ENCODE measurements around the gene TOM1L2.

- TF ChIP-seq YY1 (IDR thresholded peaks at IDR 0.05; ENCODE audit: low read depth) (no peak), EP300 (IDR thresholded peaks at IDR 0.05; ENCODE audit: borderline replicate concordance) (no peak), CEBPB (IDR thresholded peaks at IDR 0.05) (no peak), CREB1 (IDR thresholded peaks at IDR 0.05; ENCODE audit: low read depth) (no peak), TAF1 (IDR thresholded peaks at IDR 0.05; ENCODE audit: low read depth) (no peak), NFIC (IDR thresholded peaks at IDR 0.05) (no peak), TEAD4 (IDR thresholded peaks at IDR 0.05) (no peak), ZBTB7A (IDR thresholded peaks at IDR 0.05; ENCODE audit: low read depth) (no peak), FOXM1 (IDR thresholded peaks at IDR 0.05; ENCODE audit: borderline replicate concordance, low read depth) (no peak), RAD21 (IDR thresholded peaks at IDR 0.05; ENCODE audit: low read depth) (no peak)
- TF ChIP-seq, protein P1, sequence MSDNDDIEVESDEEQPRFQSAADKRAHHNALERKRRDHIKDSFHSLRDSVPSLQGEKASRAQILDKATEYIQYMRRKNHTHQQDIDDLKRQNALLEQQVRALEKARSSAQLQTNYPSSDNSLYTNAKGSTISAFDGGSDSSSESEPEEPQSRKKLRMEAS (IDR thresholded peaks at IDR 0.05), result no peak
- TF ChIP-seq, protein P2, sequence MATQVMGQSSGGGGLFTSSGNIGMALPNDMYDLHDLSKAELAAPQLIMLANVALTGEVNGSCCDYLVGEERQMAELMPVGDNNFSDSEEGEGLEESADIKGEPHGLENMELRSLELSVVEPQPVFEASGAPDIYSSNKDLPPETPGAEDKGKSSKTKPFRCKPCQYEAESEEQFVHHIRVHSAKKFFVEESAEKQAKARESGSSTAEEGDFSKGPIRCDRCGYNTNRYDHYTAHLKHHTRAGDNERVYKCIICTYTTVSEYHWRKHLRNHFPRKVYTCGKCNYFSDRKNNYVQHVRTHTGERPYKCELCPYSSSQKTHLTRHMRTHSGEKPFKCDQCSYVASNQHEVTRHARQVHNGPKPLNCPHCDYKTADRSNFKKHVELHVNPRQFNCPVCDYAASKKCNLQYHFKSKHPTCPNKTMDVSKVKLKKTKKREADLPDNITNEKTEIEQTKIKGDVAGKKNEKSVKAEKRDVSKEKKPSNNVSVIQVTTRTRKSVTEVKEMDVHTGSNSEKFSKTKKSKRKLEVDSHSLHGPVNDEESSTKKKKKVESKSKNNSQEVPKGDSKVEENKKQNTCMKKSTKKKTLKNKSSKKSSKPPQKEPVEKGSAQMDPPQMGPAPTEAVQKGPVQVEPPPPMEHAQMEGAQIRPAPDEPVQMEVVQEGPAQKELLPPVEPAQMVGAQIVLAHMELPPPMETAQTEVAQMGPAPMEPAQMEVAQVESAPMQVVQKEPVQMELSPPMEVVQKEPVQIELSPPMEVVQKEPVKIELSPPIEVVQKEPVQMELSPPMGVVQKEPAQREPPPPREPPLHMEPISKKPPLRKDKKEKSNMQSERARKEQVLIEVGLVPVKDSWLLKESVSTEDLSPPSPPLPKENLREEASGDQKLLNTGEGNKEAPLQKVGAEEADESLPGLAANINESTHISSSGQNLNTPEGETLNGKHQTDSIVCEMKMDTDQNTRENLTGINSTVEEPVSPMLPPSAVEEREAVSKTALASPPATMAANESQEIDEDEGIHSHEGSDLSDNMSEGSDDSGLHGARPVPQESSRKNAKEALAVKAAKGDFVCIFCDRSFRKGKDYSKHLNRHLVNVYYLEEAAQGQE (IDR thresholded peaks at IDR 0.05; ENCODE audit: low read depth), result no peak
- TF ChIP-seq, protein P3, sequence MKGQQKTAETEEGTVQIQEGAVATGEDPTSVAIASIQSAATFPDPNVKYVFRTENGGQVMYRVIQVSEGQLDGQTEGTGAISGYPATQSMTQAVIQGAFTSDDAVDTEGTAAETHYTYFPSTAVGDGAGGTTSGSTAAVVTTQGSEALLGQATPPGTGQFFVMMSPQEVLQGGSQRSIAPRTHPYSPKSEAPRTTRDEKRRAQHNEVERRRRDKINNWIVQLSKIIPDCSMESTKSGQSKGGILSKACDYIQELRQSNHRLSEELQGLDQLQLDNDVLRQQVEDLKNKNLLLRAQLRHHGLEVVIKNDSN (IDR thresholded peaks at IDR 0.05), result no peak
These were observed 14.7 kb downstream of the TOM1L2 start for GRCh38 chr17:17957584-17957916.

All from Ishikawa (cell line).